Measurements from ENCODE around the gene PTPN13. TPM values are rescaled to one million over a fixed set of nuclear protein-coding genes. Genes with fewer than 3 reads are reported as not detected.

Gene PTPN13
- total RNA-seq, 1 donor from 2014 or later, result 41.3 TPM

- Histone ChIP-seq H3K4me3 (ENCODE audit: low read depth, low read length) (no peak overlapping the region), H3K36me3 (ENCODE audit: control insufficient read depth, insufficient read depth, low read length) (no peaks in the 10 kb centered on the region), H3K27me3 (ENCODE audit: control insufficient read depth, insufficient read depth, low read length) (no peaks in the 10 kb centered on the region)
- FAIRE-seq (no peak), DNase-seq (ENCODE audit: low read depth) (peak; percentile 97)
- no peak for TF ChIP-seq CTCF (IDR thresholded peaks at IDR 0.05; ENCODE audit: insufficient read depth, low read length, severe bottlenecking)
Measured at GRCh38 chr4:86586160-86586572, 7.9 kb upstream of the PTPN13 start.

- H3K36me3 ChIP-seq (ENCODE audit: control insufficient read depth, insufficient read depth, low read length), result no peaks in the 10 kb centered on the region
- no peak overlapping the region for H3K4me3 ChIP-seq (ENCODE audit: low read depth, low read length)
- no peaks in the 10 kb centered on the region for H3K27me3 ChIP-seq (ENCODE audit: control insufficient read depth, insufficient read depth, low read length)
- no peak for TF ChIP-seq CTCF (IDR thresholded peaks at IDR 0.05; ENCODE audit: insufficient read depth, low read length, severe bottlenecking)
- FAIRE-seq, result no peak
- DNase-seq (ENCODE audit: low read depth), result no peak
Measured at GRCh38 chr4:86586626-86587380, 7.3 kb upstream of the PTPN13 start.

- FAIRE-seq, result no peak
- no peak for DNase-seq (ENCODE audit: low read depth)
- no peak for TF ChIP-seq CTCF (IDR thresholded peaks at IDR 0.05; ENCODE audit: insufficient read depth, low read length, severe bottlenecking)
- Histone ChIP-seq H3K36me3 (ENCODE audit: control insufficient read depth, insufficient read depth, low read length) (no peaks in the 10 kb centered on the region), H3K4me3 (ENCODE audit: low read depth, low read length) (no peak overlapping the region), H3K27me3 (ENCODE audit: control insufficient read depth, insufficient read depth, low read length) (no peaks in the 10 kb centered on the region)
Measured at GRCh38 chr4:86587381-86588140, 6.6 kb upstream of the PTPN13 start.

GRCh38 chr4:86592553-86593249 lies 1.4 kb upstream of the PTPN13 start:
- H3K27me3 ChIP-seq (ENCODE audit: control insufficient read depth, insufficient read depth, low read length), result no peaks in the 10 kb centered on the region
- no peaks in the 10 kb centered on the region for H3K36me3 ChIP-seq (ENCODE audit: control insufficient read depth, insufficient read depth, low read length)
- FAIRE-seq, result peak; percentile 28
- H3K4me3 ChIP-seq (ENCODE audit: low read depth, low read length), result peak overlapping the region; percentile 76
- no peak for TF ChIP-seq CTCF (IDR thresholded peaks at IDR 0.05; ENCODE audit: insufficient read depth, low read length, severe bottlenecking)
- peak; percentile 76 for DNase-seq (ENCODE audit: low read depth)

- peak; percentile 18 for TF ChIP-seq CTCF (IDR thresholded peaks at IDR 0.05; ENCODE audit: insufficient read depth, low read length, severe bottlenecking)
- H3K36me3 ChIP-seq (ENCODE audit: control insufficient read depth, insufficient read depth, low read length), result no peaks in the 10 kb centered on the region
- FAIRE-seq (no peak), DNase-seq (ENCODE audit: low read depth) (peak; percentile 56)
- peak overlapping the region; percentile 76 for H3K4me3 ChIP-seq (ENCODE audit: low read depth, low read length)
- H3K27me3 ChIP-seq (ENCODE audit: control insufficient read depth, insufficient read depth, low read length), result no peaks in the 10 kb centered on the region
Measured at GRCh38 chr4:86594559-86595425, 677 bp downstream of the PTPN13 start.

Measured in bronchial epithelial cell (primary cell).